GM12891 (cell line): ENCODE data around the gene DUS2.

Source experiments
- POLR2A ChIP-seq: IDR thresholded peaks from 2 replicates; pipeline ENCODE4 v1.6.1; 2011; ENCODE audit warnings: low read depth, low read length, control low read depth
- TAF1 ChIP-seq: IDR thresholded peaks from 2 replicates; pipeline ENCODE4 v1.6.1; 2011; ENCODE audit warnings: low read depth, low read length, control low read depth

- TF ChIP-seq POLR2A (no peak), TAF1 (no peak)
Measured at GRCh38 chr16:68128577-68129305, 105.7 kb downstream of the DUS2 start.
